HepG2 (cell line): ENCODE measurements around the gene RMI2. TPM values are rescaled to one million over a fixed set of nuclear protein-coding genes. Genes with fewer than 3 reads are reported as not detected.
A peak's percentile ranks its signal among the peaks of the same experiment; 100 is the strongest.

Experiments
- ARNT2 ChIP-seq: sonication (generic); formaldehyde crosslinking; IDR thresholded peaks from 2 replicates; pipeline ENCODE4 v1.8.0; 2022; ENCODE audit warnings: mild to moderate bottlenecking, low read depth, missing genetic modification reagents, moderate library complexity
- ATF6 ChIP-seq: sonication (generic); formaldehyde crosslinking; conservative IDR thresholded peaks from 2 replicates; pipeline ENCODE4 v1.4.0; 2020; ENCODE audit warnings: missing genetic modification reagents
- GRHL1 ChIP-seq: sonication (generic); formaldehyde crosslinking; conservative IDR thresholded peaks from 2 replicates; pipeline ENCODE4 v1.8.0; 2022; ENCODE audit warnings: missing genetic modification reagents
- HNRNPH1 ChIP-seq: fragments of 200-400 bp; formaldehyde crosslinking; optimal IDR thresholded peaks from 2 replicates; pipeline ENCODE3; 2017; ENCODE audit warnings: mild to moderate bottlenecking, low read depth, low read length
- MLLT10 ChIP-seq: sonication (generic); formaldehyde crosslinking; IDR thresholded peaks from 2 replicates; pipeline ENCODE4 v1.4.0; 2020; ENCODE audit warnings: missing genetic modification reagents
- MYC ChIP-seq: sonication (generic); formaldehyde crosslinking; IDR thresholded peaks from 2 replicates; pipeline ENCODE4 v1.9.0; 2021; ENCODE audit warnings: missing genetic modification reagents, borderline replicate concordance
- NFAT5 ChIP-seq: sonication (generic); formaldehyde crosslinking; IDR thresholded peaks from 2 replicates; pipeline ENCODE4 v1.4.0; 2020; ENCODE audit warnings: missing genetic modification reagents
- ONECUT2 ChIP-seq: sonication (generic); formaldehyde crosslinking; IDR thresholded peaks from 2 replicates; pipeline ENCODE4 v1.4.0; 2020; ENCODE audit warnings: missing genetic modification reagents
- POGZ ChIP-seq: sonication (generic); formaldehyde crosslinking; IDR thresholded peaks from 2 replicates; pipeline ENCODE4 v1.4.0; 2020; ENCODE audit warnings: mild to moderate bottlenecking, missing genetic modification reagents
- RARA ChIP-seq: IDR thresholded peaks from 2 replicates; pipeline ENCODE4 v1.6.1; 2016; ENCODE audit warnings: missing genetic modification reagents, missing compliant biosample characterization
- RXRB ChIP-seq: IDR thresholded peaks from 2 replicates; pipeline ENCODE4 v1.6.1; 2016; ENCODE audit warnings: borderline replicate concordance, missing genetic modification reagents, missing compliant biosample characterization
- SMARCE1 ChIP-seq: fragments of 450-650 bp; IDR thresholded peaks from 2 replicates; pipeline ENCODE4 v1.6.1; 2017; ENCODE audit warnings: borderline replicate concordance
- ZBTB44 ChIP-seq: sonication (generic); formaldehyde crosslinking; IDR thresholded peaks from 2 replicates; pipeline ENCODE4 v1.4.0; 2020; ENCODE audit warnings: missing genetic modification reagents
- ZC3H4 ChIP-seq: sonication (generic); formaldehyde crosslinking; IDR thresholded peaks from 2 replicates; pipeline ENCODE4 v1.4.0; 2020; ENCODE audit warnings: missing genetic modification reagents, borderline replicate concordance
- ZNF276 ChIP-seq: sonication (generic); formaldehyde crosslinking; IDR thresholded peaks from 2 replicates; pipeline ENCODE4 v1.4.0; 2020; ENCODE audit warnings: mild to moderate bottlenecking, low read depth, missing genetic modification reagents
- ZNF773 ChIP-seq: sonication (generic); formaldehyde crosslinking; IDR thresholded peaks from 2 replicates; pipeline ENCODE4 v1.4.0; 2020; ENCODE audit warnings: missing genetic modification reagents, borderline replicate concordance
- polyA plus RNA-seq, 8 experiments: library from polyadenylated mRNA; depleted of rRNA in 3 of 8; stranded (reverse) in 7 of 8; unstranded in 1 of 8; fragments of >200 nt; fragmentation: Illumina TruSeq in 4 of 8; extraction: Trizol in 4 of 8; gene quantifications; 2 replicates each; pipeline versions ENCODE4 v1.2.1 to v1.2.3, GENCODE V29; 2011 to 2016; ENCODE audit warnings: low read depth in 4 of 8, missing spikeins in 1 of 8, mixed read lengths in 1 of 8; ENCODE audit not compliant: insufficient read depth in 1 of 8
- total RNA-seq, 5 experiments: library from RNA; depleted of rRNA; stranded (reverse); fragments of >200 nt; fragmentation: Illumina TruSeq; extraction: Trizol; gene quantifications; 2 replicates each; pipeline ENCODE4 v1.2.3, GENCODE V29; 2016; ENCODE audit warnings: low read depth in 1 of 5

RMI2 gene
- total and polyA plus RNA-seq, 2 of the 13 experiments (the other 11 are each of a cell fraction or from before 2014, with no cell fraction given), result 24.5 to 55.7 TPM

- TF ChIP-seq ZBTB44 (CRISPR knock-in tag) (no peak), MYC (CRISPR knock-in tag) (peak; percentile 45), ONECUT2 (CRISPR knock-in tag) (no peak), RXRB (CRISPR knock-in tag) (peak; percentile 83), ZC3H4 (CRISPR knock-in tag) (peak; percentile 58; the same call in 1 of the 2 replicates), HNRNPH1 (no peak), POGZ (CRISPR knock-in tag) (peak; percentile 74), NFAT5 (CRISPR knock-in tag) (peak; percentile 26), MLLT10 (CRISPR knock-in tag) (no peak), ZNF276 (CRISPR knock-in tag) (no peak), RARA (peak; percentile 38; the same call in 1 of the 2 replicates), SMARCE1 (no peak), ATF6 (CRISPR knock-in tag) (peak; percentile 66), ZNF773 (CRISPR knock-in tag) (peak; percentile 81; the same call in 1 of the 2 replicates), GRHL1 (no peak), ARNT2 (CRISPR knock-in tag) (peak; percentile 80)
Measured at GRCh38 chr16:11396241-11397048, 51.2 kb downstream of the RMI2 start (continued).
